Esophagus muscularis mucosa (tissue), 3 donors: Measurements from ENCODE around the gene SIX5.

Experiments
- CTCF ChIP-seq, 3 experiments: fragments of 200-600 bp in 2 of 3; fragments of 450-650 bp in 1 of 3; sonication (generic) in 2 of 3; IDR thresholded peaks; one replicate each; pipeline ENCODE4 v1.5.1; 2017 to 2019; ENCODE audit warnings: antibody characterized with exemption in 3 of 3, mild to moderate bottlenecking in 2 of 3, moderate library complexity in 1 of 3
- POLR2AphosphoS5 ChIP-seq, 2 donors: sonication (generic); formaldehyde crosslinking; IDR thresholded peaks; one replicate each; pipeline ENCODE4 v1.6.1; 2017; ENCODE audit warnings: antibody characterized with exemption in 2 of 2

GRCh38 chr19:45766869-45767346 is 2.1 kb downstream of the SIX5 start:
- no peak for TF ChIP-seq CTCF (IDR thresholded peaks at IDR 0.05)
- no peak for TF ChIP-seq POLR2AphosphoS5 (IDR thresholded peaks at IDR 0.05)
